Activated T-cell treated with anti-CD3 and anti-CD28 coated beads for 48 hours (primary cell): ENCODE measurements around the gene CNDP2.

ENCODE experiments used
- DNase-seq: peaks from one replicate; pipeline ENCODE4 v3.0.0-alpha.2; 2020; ENCODE audit warnings: low read depth

Gene CNDP2

GRCh38 chr18:74473976-74474640 lies 22.1 kb upstream of the CNDP2 start:
- DNase-seq, result no peak

GRCh38 chr18:74476140-74476539 lies 20.0 kb upstream of the CNDP2 start:
- no peak for DNase-seq

GRCh38 chr18:74477771-74478170 lies 18.4 kb upstream of the CNDP2 start:
- DNase-seq, result no peak

GRCh38 chr18:74478316-74478715 lies 17.8 kb upstream of the CNDP2 start:
- no peak for DNase-seq

- no peak for DNase-seq
These were observed 17.3 kb upstream of the CNDP2 start for GRCh38 chr18:74478880-74479279.

- no peak for DNase-seq
These were observed 16.5 kb upstream of the CNDP2 start for GRCh38 chr18:74479486-74480148.

GRCh38 chr18:74480149-74480651 lies 16.0 kb upstream of the CNDP2 start:
- no peak for DNase-seq

- DNase-seq, result no peak
These were observed 13.5 kb upstream of the CNDP2 start for GRCh38 chr18:74482697-74483096.

- DNase-seq, result no peak
These were observed 9.9 kb upstream of the CNDP2 start for GRCh38 chr18:74486119-74486849.

- DNase-seq, result no peak
These were observed 7.8 kb upstream of the CNDP2 start for GRCh38 chr18:74488354-74488753.

GRCh38 chr18:74488864-74489263 lies 7.3 kb upstream of the CNDP2 start:
- no peak for DNase-seq

GRCh38 chr18:74489676-74490075 lies 6.5 kb upstream of the CNDP2 start:
- DNase-seq, result no peak

- no peak for DNase-seq
These were observed 3.9 kb upstream of the CNDP2 start for GRCh38 chr18:74492259-74492658.

- no peak for DNase-seq
These were observed 2.5 kb upstream of the CNDP2 start for GRCh38 chr18:74493689-74494088.

- DNase-seq, result no peak
These were observed 1.6 kb upstream of the CNDP2 start for GRCh38 chr18:74494514-74494913.

- DNase-seq, result peak; percentile 38
These were observed 553 bp downstream of the CNDP2 start for GRCh38 chr18:74496508-74497323.

- DNase-seq, result no peak
These were observed 1.1 kb downstream of the CNDP2 start for GRCh38 chr18:74497324-74497676.

GRCh38 chr18:74497778-74498177 lies 1.6 kb downstream of the CNDP2 start:
- no peak for DNase-seq

GRCh38 chr18:74498712-74499627 lies 2.8 kb downstream of the CNDP2 start:
- DNase-seq, result peak; percentile 72

GRCh38 chr18:74499633-74500032 lies 3.5 kb downstream of the CNDP2 start:
- no peak for DNase-seq

- no peak for DNase-seq
These were observed 4.2 kb downstream of the CNDP2 start for GRCh38 chr18:74500372-74500771.
